Measurements from ENCODE around the gene ZNF516.

DNA sequence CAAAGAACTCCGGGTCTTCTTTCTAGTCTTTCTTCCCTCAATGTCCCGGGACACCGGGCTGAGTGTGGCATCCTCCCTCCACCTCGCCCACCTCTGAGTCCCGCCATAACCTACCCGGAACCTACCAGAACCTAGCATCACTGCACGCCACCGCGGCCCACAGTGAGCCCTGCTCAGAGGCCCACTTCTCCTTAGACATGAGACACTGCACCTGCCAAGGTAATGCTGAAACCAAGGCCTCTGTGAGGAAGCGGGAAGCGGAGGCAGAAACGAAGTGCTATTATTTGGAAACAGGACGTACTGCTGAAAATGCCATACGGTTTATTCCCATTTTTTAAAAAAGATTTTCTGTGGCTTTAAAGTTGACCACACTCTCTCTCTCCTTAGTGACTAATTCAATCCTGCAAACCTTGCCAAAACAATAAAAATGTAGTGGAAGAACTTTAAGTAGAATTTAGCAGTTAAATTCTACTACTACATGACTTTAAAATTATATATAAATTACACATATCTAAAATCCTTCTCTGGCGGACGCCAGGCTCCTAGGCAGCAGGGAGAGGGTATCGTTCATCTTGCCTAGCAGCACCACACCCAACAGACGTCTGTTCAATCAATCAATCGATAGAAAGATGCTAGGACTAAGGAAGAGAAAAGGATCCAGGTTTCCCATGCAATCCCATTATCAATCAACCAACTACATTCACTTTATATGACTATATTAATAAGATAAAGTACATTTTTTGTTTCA is 82.0 kb downstream of the ZNF516 start:
- no peak for TF ChIP-seq EZH2 (IDR thresholded peaks at IDR 0.05; ENCODE audit: borderline replicate concordance, low read depth, low read length, severe bottlenecking)
- no peak for TF ChIP-seq CTCF (IDR thresholded peaks at IDR 0.05; ENCODE audit: borderline replicate concordance, extremely low read depth, low read length, poor library complexity, severe bottlenecking)
